ENCODE measurements around the gene S100A6.
A peak's percentile ranks its signal among the peaks of the same experiment; 100 is the strongest.
"Not testable (repeated sequence)": the region's sequence is repeated elsewhere in the genome, so short reads cannot be mapped to it uniquely, and the experiment has no call there.

S100A6 gene

DNA sequence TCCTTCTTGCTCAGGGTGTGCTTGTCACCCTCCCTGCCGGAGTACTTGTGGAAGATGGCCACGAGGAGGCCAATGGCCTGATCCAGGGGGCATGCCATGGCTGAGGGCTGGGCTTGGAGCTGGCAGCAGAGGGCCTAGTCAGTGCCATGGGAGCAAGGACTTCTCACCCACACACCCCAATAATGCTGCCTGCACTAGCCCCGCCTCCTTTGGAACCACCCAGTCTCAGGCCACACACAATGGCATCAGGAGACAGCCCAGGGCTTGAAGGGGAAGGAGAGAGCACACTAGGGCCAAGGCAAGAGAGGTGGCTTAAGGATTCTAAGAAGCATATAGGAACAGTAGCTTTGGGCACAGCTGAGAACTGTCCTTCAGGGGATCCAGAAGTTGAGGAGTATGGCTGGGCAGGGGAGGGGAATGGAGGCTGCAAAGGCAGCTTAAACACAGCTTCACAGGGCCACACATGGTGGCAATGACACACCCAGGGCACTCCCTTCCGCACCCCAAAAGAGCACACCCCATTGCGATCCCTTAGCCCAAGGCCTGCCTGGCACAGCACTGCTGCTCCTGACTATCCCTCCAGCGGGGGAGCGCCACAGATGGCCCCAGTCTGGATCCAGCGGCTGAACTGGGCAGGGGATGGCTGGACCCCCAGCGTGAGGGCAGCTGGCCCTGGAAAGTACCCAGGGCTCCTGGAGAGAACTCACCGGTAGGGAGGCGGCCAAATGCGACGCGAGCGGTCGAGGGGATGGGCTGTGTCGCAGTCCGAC lies at the start of gene S100A6:
S100A6 (minus strand) TSS at position 750 of the 770 bp plus-strand sequence; CDS start at position 98, 652 bp downstream.
- DNase-seq (ENCODE audit: low read depth in 2 of 2): no peak

- DNase-seq (ENCODE audit: low read depth in 2 of 2): no peak
These were observed 49.2 kb upstream of the S100A6 start for GRCh38 chr1:153585006-153585405.

GRCh38 chr1:153583976-153584375 lies 48.2 kb upstream of the S100A6 start:
- no peak for DNase-seq (ENCODE audit: low read depth in 2 of 2)

GRCh38 chr1:153583514-153583913 lies 47.7 kb upstream of the S100A6 start:
- not testable (repeated sequence) for DNase-seq (ENCODE audit: low read depth in 2 of 2)

GRCh38 chr1:153582836-153583235 lies 47.0 kb upstream of the S100A6 start:
- DNase-seq (ENCODE audit: low read depth in 2 of 2): not testable (repeated sequence)

DNA sequence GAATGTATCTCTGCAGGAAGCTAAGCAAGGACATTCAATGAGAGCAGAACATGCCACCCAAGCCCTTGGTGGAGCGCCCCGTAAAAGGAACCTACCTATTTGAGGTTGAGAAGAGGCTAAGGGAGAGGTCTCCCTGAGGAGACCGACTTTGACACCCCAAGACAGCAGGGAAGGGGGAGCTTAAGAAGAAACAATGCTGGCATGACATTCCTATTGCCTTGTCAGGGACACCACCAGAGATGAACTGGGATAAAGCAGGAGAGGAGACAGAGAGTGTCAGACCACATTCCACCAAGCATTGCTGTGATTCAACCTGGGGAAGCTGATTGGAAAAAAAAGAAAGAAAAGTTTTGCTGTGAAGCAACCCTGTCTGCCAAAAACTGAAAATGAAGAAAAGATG lies 43.1 kb upstream of the S100A6 start:
- no peak for DNase-seq (ENCODE audit: low read depth in 2 of 2)

- DNase-seq (ENCODE audit: low read depth in 2 of 2): peak; percentile 40 to 49
These were observed 42.7 kb upstream of the S100A6 start for GRCh38 chr1:153578490-153578889.

DNA sequence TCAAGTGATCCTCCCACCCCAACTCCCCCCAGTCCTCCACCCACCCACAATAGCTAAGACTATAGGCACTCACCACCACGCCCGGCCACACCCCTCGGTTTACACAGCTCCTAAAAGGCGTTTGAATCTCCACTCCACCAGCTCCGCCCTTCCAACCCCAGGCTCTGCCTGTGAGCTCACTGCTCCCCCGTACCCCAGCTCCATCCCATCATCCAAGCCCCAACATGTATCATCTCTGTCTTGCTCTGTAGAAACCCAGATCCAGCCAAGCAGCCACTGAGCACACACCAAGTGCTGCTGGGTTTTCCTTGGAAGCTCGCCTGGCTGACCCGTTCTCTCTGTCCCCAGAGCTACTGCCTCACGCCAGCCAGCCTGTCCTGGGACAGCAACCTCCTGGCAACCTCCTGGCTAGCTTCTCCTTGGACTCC lies 41.8 kb upstream of the S100A6 start:
- no peak for DNase-seq (ENCODE audit: low read depth in 2 of 2)

- no peak for DNase-seq (ENCODE audit: low read depth in 2 of 2)
These were observed 41.3 kb upstream of the S100A6 start for GRCh38 chr1:153577138-153577537.

DNA sequence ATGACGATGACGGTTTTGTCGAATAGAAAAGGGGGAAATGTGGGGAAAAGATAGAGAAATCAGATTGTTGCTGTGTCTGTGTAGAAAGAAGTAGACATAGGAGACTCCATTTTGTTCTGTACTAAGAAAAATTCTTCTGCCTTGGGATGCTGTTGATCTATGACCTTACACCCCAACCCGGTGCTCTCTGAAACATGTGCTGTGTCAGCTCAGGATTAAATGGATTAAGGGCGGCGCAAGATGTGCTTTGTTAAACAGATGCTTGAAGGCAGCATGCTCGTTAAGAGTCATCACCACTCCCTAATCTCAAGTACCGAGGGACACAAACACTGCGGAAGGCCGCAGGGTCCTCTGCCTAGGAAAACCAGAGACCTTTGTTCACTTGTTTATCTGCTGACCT lies 39.7 kb upstream of the S100A6 start:
- not testable (repeated sequence) for DNase-seq (ENCODE audit: low read depth in 2 of 2)

DNA sequence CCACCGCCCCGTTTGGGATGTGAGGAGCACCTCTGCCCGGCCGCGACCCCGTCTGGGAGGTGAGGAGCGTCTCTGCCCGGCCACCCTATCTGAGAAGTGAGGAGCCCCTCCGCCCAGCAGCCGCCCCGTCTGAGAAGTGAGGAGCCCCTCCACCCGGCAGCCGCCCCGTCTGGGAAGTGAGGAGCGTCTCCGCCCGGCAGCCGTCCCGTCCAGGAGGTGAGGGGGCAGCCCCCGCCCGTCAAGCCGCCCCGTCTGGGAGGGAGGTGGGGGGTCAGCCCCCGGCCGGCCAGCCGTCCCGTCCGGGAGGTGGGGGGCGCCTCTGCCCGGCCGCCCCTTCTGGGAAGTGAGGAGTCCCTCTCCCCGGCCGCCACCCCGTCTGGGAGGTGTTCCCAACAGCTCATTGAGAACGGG lies 39.3 kb upstream of the S100A6 start:
- DNase-seq (ENCODE audit: low read depth in 2 of 2): not testable (repeated sequence)

GRCh38 chr1:153573351-153573750 lies 37.6 kb upstream of the S100A6 start:
- DNase-seq (ENCODE audit: low read depth in 2 of 2): no peak

DNA sequence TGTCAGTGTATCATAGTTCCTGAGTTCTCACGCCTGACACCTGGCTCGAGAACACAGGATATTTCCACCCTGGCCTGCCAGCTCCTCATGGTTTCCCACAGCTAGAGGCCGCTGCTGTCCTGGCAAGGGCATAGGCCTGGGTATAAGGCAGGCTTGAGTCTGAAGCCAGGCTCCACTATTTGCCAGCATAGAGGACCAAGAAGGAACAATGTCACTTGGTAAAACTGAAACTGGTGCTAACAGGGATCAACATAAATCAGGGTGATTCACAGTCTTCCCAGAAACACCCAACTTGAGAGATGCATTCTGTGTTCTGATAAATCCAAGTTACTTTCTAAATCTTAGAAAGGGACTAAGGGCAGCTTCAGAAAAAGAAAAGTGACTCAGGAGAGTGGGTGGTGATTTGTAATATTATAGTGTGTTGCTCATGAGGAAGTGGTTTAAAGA lies 36.8 kb upstream of the S100A6 start:
- peak in 1 of 2 experiments; percentile 33 for DNase-seq (ENCODE audit: low read depth in 2 of 2)

GRCh38 chr1:153571706-153572105 lies 35.9 kb upstream of the S100A6 start:
- no peak for DNase-seq (ENCODE audit: low read depth in 2 of 2)

DNA sequence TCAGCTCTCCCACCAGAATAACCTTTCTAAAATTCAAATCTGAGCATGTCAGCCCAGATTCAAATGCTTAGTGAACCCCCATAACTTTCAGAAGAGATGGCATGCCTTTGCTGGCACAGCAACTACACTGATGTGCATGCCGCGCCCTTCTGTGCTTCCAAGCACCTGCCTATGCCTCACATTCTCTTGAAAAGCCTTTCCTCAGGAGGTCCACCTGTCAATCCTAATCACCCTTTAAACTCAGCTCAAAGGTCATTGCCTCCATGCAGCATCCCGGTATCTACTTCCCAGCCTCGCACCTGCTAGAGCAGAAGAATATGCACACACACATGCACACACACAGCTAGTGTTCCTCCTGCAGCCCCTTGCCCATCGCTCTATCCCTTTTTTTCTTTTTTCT lies 35.1 kb upstream of the S100A6 start:
- DNase-seq (ENCODE audit: low read depth in 2 of 2): no peak

- DNase-seq (ENCODE audit: low read depth in 2 of 2): no peak
These were observed 33.7 kb upstream of the S100A6 start for GRCh38 chr1:153569465-153569864.

DNA sequence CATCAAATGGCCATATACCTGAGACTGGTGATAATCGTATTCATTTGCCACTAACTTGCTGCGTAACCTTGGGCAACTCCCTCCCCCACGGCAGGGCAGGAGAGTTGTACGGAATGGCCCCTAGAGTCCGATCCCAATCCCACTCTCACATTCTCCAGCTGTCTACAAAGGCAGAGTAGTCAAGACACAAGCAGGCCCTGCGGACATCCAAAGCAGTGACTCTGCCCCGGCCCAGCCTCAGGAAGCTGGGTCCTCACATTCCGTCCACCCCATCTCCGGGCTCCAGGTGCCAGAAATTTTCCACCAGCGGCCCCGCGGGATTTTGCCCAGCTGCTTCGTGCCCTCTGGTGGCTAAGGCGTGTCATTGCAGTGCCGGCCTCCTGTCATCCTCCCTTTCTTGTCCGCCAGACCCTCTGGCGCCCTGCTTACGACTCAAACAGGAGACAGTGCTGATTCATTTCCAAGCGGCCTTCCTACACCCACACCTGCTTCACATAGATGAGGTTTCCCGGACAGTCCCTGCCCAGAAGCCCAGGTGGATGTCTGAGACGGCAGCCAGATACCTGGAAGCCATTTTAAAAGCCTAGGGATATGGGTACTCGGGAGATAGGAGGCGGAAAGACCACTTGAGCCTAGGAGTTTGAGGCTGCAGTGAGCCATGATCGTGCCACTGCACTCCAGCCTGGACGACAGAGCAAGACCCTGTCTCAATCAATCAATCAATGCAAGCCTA lies 32.7 kb upstream of the S100A6 start:
- peak; percentile 55 to 57 for DNase-seq (ENCODE audit: low read depth in 2 of 2)

GRCh38 chr1:153567621-153568366 lies 32.0 kb upstream of the S100A6 start:
- no peak for DNase-seq (ENCODE audit: low read depth in 2 of 2)

GRCh38 chr1:153566414-153567371 lies 30.9 kb upstream of the S100A6 start:
- DNase-seq (ENCODE audit: low read depth in 2 of 2): peak; percentile 91 to 92

- peak; percentile 66 to 71 for DNase-seq (ENCODE audit: low read depth in 2 of 2)
These were observed 30.0 kb upstream of the S100A6 start, which contains the start of gene S100A2 for GRCh38 chr1:153565529-153566374. S100A2 (minus strand) TSS chr1:153565844; CDS start chr1:153563877, 1,967 bp downstream.
